ENCODE measurements around the gene MARCHF2.

GRCh38 chr19:8466018-8466417, 52.9 kb downstream of the MARCHF2 start:
- no peak for TF ChIP-seq CTCF (IDR thresholded peaks at IDR 0.05)
- no peak for TF ChIP-seq POLR2A (IDR thresholded peaks at IDR 0.05)
